Epithelial cell of esophagus (primary cell): ENCODE measurements around the gene ABHD15.

Source experiments
- DNase-seq: peaks from one replicate; pipeline ENCODE4 v3.0.0; 2010; ENCODE audit warnings: low read depth
- H3K4me3 ChIP-seq: 2 replicates; pipeline ENCODE4 v1.5.1; 2011; ENCODE audit warnings: mild to moderate bottlenecking, low read length, control low read depth
- CTCF ChIP-seq: IDR thresholded peaks from 2 replicates; pipeline ENCODE4 v1.5.1; 2011; ENCODE audit warnings: low read depth, mild to moderate bottlenecking, low read length, control low read depth, inconsistent platforms; ENCODE audit not compliant: insufficient read depth; ENCODE audit errors: missing control alignments

The ABHD15 gene

DNA sequence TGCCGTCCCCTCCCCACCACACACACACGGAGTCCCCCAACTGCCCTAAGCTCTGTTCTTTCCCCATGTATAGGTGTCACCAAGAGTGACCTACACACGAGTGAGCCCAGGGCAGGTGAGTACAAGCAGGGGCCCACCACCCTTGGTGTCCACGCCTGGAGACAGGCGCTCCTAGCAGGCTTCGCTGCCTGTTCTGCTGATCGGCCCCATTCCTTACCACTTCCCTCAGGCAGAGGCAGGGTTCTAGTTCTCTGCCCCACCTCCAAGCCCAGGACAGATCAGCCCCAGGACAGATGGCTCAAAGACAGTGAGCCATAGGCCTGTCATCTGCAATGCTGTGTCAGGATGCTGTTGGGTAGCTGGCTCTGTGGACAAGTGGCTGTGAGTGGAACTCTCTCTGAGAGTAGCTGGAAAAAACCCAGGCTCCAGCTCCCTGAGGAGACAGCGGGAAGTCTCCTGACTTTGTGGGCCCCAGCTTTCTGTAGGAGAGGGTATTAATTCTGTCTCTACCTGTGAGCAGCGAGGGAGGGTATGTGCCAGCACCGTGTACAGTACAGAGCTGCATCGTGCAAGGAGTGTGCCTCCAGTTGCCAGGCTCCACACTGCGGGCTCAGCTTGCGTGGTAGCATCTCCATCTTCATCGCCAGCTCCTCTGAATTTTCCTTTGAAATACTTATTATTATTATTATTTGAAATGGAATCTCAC lies 2.6 kb upstream of the ABHD15 start:
- TF ChIP-seq CTCF = no peak
- peak overlapping the region; percentile 56 for H3K4me3 ChIP-seq
- peak; percentile 73 for DNase-seq

GRCh38 chr17:29568331-29569244 lies 1.8 kb upstream of the ABHD15 start, which contains the start of gene TP53I13:
TP53I13 (plus strand) TSS chr17:29568701; CDS start chr17:29568759, 58 bp downstream.
- TF ChIP-seq CTCF = no peak
- DNase-seq = peak; percentile 83
- H3K4me3 ChIP-seq = peak within 1 kb of the TSS; percentile 68

DNA sequence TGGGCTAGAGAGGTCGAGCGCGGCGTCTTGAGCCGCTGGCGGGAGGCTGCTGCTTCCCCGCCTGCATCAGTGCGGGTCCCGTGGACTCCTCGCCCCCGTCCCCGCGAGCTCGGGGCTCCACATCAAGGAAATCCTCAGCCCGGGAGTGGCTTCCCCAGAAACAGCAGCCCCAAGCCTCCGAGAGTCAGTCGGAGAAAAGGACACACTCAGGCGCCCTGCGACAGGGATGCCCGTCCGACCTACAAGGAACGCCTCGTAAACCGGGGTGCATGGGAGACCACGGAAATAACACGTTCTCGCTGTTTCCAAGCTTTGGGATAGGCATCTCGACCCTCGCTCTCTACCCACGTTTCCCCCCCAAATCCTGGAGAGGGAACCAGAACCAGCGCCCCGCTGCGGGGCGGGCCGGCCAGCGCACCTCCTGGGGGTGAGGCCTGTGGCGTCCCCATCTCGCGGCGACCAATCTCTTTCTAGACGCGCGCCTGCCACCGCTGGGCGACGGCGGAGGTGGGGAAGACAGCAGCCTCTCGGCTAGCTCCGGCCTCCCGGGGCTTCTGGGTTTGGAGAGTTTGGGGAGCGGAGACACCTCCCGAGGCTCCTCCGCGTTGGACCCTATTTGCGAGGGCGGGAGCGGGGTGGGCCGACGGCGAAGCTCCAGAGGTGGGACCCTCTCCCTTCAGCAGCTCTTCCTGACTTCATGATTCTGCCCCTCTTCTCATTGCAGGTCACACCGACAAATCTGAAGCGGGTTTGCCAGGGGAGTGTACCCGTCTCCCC lies 905 bp upstream of the ABHD15 start:
- TF ChIP-seq CTCF = peak; percentile 24
- peak; percentile 54 for DNase-seq
- peak overlapping the region; percentile 68 for H3K4me3 ChIP-seq

DNA sequence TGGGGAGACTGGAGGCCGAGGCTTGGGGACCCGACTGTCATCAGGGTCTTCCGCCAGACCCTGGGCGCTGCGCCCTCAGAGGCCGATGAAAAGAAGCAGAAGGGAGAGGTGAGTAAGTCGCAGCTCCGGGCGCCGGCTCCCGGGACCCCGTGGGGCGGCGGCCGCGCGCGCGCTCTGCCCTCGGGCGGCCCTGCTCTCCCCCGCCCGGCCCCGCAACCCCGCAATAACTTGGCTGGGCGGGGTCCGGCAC lies 392 bp upstream of the ABHD15 start:
- peak overlapping the region; percentile 68 for H3K4me3 ChIP-seq
- no peak for DNase-seq
- no peak for TF ChIP-seq CTCF

DNA sequence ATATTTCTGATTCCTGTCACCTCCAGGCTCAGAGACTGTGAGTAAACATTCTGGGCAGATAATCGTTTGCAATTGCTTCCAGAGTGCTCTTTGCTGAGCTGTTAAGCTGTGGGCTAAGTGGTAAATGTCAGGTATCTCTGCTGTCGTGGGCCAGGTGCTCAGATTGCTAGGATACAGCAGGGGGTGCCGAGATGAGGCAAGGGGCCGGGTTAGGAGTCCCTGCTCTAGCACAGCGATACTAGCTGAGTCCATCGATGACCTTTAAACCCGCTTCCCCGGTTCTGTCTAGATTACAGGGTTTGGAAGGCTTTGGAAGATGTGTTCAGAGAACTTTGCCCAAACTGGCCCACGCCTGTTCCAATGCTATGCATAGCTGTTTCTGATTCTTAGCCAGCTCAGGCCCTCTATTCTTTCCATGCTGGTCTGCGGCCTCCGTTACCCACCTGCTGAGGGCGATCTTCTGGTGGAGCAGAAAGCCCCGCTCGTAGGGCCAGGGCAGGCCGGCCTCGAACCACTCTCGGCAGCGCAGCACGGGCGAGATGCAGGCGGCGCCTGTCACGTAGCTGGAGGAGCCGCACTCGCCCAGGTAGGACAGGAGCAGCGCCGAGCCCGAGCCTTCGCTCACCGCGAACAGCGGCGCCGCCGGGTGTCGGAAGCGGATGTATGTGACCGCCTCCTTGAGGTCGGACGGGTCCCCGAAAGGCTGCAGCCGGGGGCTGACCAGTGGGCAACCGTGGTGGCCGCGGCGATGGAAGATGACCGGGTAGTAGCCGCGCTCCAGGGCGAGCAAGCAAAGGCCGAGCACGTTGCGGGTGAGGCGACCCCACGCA lies 979 bp downstream of the ABHD15 start:
- peak; percentile 49 for DNase-seq
- H3K4me3 ChIP-seq = peak overlapping the region; percentile 41
- no peak for TF ChIP-seq CTCF

GRCh38 chr17:29563816-29564215 lies 3.0 kb downstream of the ABHD15 start:
- H3K4me3 ChIP-seq = no peak overlapping the region
- TF ChIP-seq CTCF = no peak
- no peak for DNase-seq
